OCI-LY7 (cell line): Measurements from ENCODE around the gene KAT7. TPM values are rescaled to one million over a fixed set of nuclear protein-coding genes. Genes with fewer than 3 reads are reported as not detected.

ENCODE experiments used
- BruUV-seq: library from RNA; stranded (reverse); fragments of 400-500 nt; replicated peaks from 2 replicates; lab custom pipeline; 2021; lab: Mats Ljungman, UMichigan
- CTCF ChIA-PET: fragments of 300-600 bp; sonication (Branson Sonifier 250); formaldehyde crosslinking; loops from one replicate; lab custom pipeline; 2022; ENCODE audit warnings: antibody characterized with exemption; ENCODE audit not compliant: unreplicated experiment; lab: Charles Lee
- POLR2A ChIA-PET: fragments of 300-600 bp; sonication (Branson Sonifier 250); formaldehyde crosslinking; loops from one replicate; lab custom pipeline; 2022; ENCODE audit warnings: antibody characterized with exemption; lab: Charles Lee
- DNase-seq: peaks from one replicate; pipeline ENCODE4 v3.0.0-alpha.2; 2015; ENCODE audit warnings: low spot score
- H2AFZ ChIP-seq: fragments of 200-600 bp; sonication (generic), shearing (Covaris generic); 2 replicates; pipeline ENCODE4 v1.6.1; 2014; ENCODE audit warnings: mild to moderate bottlenecking, antibody characterized with exemption, low read length, moderate library complexity
- H3K27ac ChIP-seq: fragments of 200-600 bp; sonication (generic); 2 replicates; pipeline ENCODE4 v1.5.1; 2014; ENCODE audit warnings: mixed run types, low read depth, mild to moderate bottlenecking, moderate library complexity, low read length, inconsistent platforms; ENCODE audit not compliant: poor library complexity, severe bottlenecking
- H3K36me3 ChIP-seq: fragments of 200-600 bp; sonication (generic); 2 replicates; pipeline ENCODE4 v1.6.1; 2014; ENCODE audit warnings: mild to moderate bottlenecking, antibody characterized with exemption, low read length, moderate library complexity, mixed read lengths; ENCODE audit not compliant: insufficient read depth
- H3K4me1 ChIP-seq: fragments of 200-600 bp; sonication (generic); 2 replicates; pipeline ENCODE4 v1.5.1; 2014; ENCODE audit warnings: mild to moderate bottlenecking, low read length; ENCODE audit not compliant: insufficient read depth, poor library complexity, severe bottlenecking
- H3K4me2 ChIP-seq: fragments of 200-600 bp; sonication (generic); 2 replicates; pipeline ENCODE4 v1.6.1; 2014; ENCODE audit warnings: mild to moderate bottlenecking, low read length
- H3K4me3 ChIP-seq: fragments of 200-600 bp; sonication (generic); 2 replicates; pipeline ENCODE4 v1.5.1; 2014; ENCODE audit warnings: mild to moderate bottlenecking, low read depth, low read length; ENCODE audit not compliant: poor library complexity, severe bottlenecking
- H3K79me2 ChIP-seq: fragments of 200-600 bp; sonication (generic); 2 replicates; pipeline ENCODE4 v1.6.1; 2016; ENCODE audit warnings: low read depth, mild to moderate bottlenecking, low read length, moderate library complexity, mixed read lengths; ENCODE audit not compliant: insufficient read depth
- H3K9me2 ChIP-seq: fragments of 200-600 bp; sonication (generic); 2 replicates; pipeline ENCODE4 v1.6.1; 2016; ENCODE audit warnings: mild to moderate bottlenecking, low read length, mixed read lengths; ENCODE audit not compliant: insufficient read depth
- H3K9me3 ChIP-seq: fragments of 200-600 bp; sonication (generic); 2 replicates; pipeline ENCODE4 v1.6.1; 2014; ENCODE audit warnings: mild to moderate bottlenecking, mixed run types, low read length, mixed read lengths
- H4K20me1 ChIP-seq: fragments of 200-600 bp; sonication (generic); 2 replicates; pipeline ENCODE4 v1.6.1; 2014; ENCODE audit warnings: mild to moderate bottlenecking, antibody characterized with exemption, low read length, moderate library complexity, mixed read lengths; ENCODE audit not compliant: insufficient read depth
- CTCF ChIP-seq: fragments of 200-600 bp; sonication (generic); conservative IDR thresholded peaks from 2 replicates; pipeline ENCODE4 v1.5.1; 2014; ENCODE audit warnings: mild to moderate bottlenecking, antibody characterized with exemption, low read length, moderate library complexity, mixed read lengths
- EZH2phosphoT487 ChIP-seq: fragments of 200-600 bp; sonication (generic); IDR thresholded peaks from 2 replicates; pipeline ENCODE4 v1.6.1; 2018; ENCODE audit warnings: low read depth, borderline replicate concordance, mild to moderate bottlenecking, mixed run types, antibody characterized with exemption, low read length, moderate library complexity, mixed read lengths
- intact Hi-C: fragments of 100-400 bp; cut with micrococcal nuclease; formaldehyde crosslinking; loops from one replicate; pipeline ENCODE4 v1.10.0; 2022; ENCODE audit not compliant: unreplicated experiment
- total RNA-seq, 2 experiments: library from RNA; depleted of rRNA in 1 of 2; stranded (reverse); fragments of >200 nt in 1 of 2; shearing (Covaris generic) in 1 of 2; gene quantifications; 2 replicates each; pipeline ENCODE4 v1.2.3, GENCODE V29; 2014 to 2022

KAT7 gene
- total RNA-seq, 2 experiments from 2014 or later, result 43.3 to 70.3 TPM

- Histone ChIP-seq H3K4me1 (peaks cover 91% of the 10 kb centered on the region), H3K36me3 (peaks cover 23% of the 10 kb centered on the region; the same call in 1 of the 2 replicates), H3K4me3 (peak overlapping the region; percentile 67), H3K79me2 (peaks cover 84% of the 10 kb centered on the region), H3K27ac (peak overlapping the region; percentile 94), H3K9me2 (no peaks in the 10 kb centered on the region), H2AFZ (no peak overlapping the region), H3K4me2 (peak overlapping the region; percentile 91), H4K20me1 (no peaks in the 10 kb centered on the region), H3K9me3 (no peaks in the 10 kb centered on the region)
- TF ChIP-seq CTCF, result no peak
- POLR2A ChIA-PET, result interaction anchor here (0.7 to 5.4 kb wide), 9 partner anchors 9 to 416 kb away, joined by 3 to 124 read pairs (median 4); partner anchors contain the start of genes FAM117A, KAT7 and SLC35B1
- peak; percentile 86 for DNase-seq
- CTCF ChIA-PET, result interaction anchor here (0.6 to 1.0 kb wide), 2 partner anchors 39 to 133 kb away, joined by 3 read pairs; partner anchors contain the start of gene SLC35B1
- intact Hi-C loops, result loop anchor here (1.0 to 10.0 kb wide), 3 partner anchors 8 to 532 kb away; partner anchors contain the start of genes ABI3 and GNGT2
- TSS peak; percentile 47 for BruUV-seq
These were observed 41.5 kb upstream of the KAT7 start for GRCh38 chr17:49746791-49747490.

- POLR2A ChIA-PET, result interaction anchor here (1.1 to 5.4 kb wide), 5 partner anchors 13 to 70 kb away, joined by 3 to 124 read pairs (median 8); partner anchors contain the start of genes FAM117A and SLC35B1
- H3K27ac ChIP-seq, result peak overlapping the region; percentile 94
- H2AFZ ChIP-seq, result no peak overlapping the region
These were observed 40.8 kb upstream of the KAT7 start for GRCh38 chr17:49747632-49748031.

More at GRCh38 chr17:49747632-49748031, 40.8 kb upstream of the KAT7 start:
- H3K4me3 ChIP-seq, result peak overlapping the region; percentile 67
- CTCF ChIA-PET, result interaction anchor here (0.6 to 1.2 kb wide), 3 partner anchors 14 to 132 kb away, joined by 3 to 7 read pairs (median 3); partner anchors contain the start of gene SLC35B1
- H3K79me2 ChIP-seq, result peaks cover 84% of the 10 kb centered on the region
- intact Hi-C loops, result loop anchor here (1.0 to 10.0 kb wide), 3 partner anchors 8 to 533 kb away; partner anchors contain the start of genes ABI3 and GNGT2
- TF ChIP-seq CTCF, result no peak
- TF ChIP-seq EZH2phosphoT487, result no peak
- H3K36me3 ChIP-seq, result peaks cover 28% of the 10 kb centered on the region; the same call in 1 of the 2 replicates
- DNase-seq, result no peak
- H3K9me2 ChIP-seq, result no peaks in the 10 kb centered on the region
- H3K4me2 ChIP-seq, result peak overlapping the region; percentile 91
- peaks cover 91% of the 10 kb centered on the region for H3K4me1 ChIP-seq
- no peaks in the 10 kb centered on the region for H4K20me1 ChIP-seq
- TSS peak; percentile 68 for BruUV-seq
- H3K9me3 ChIP-seq, result no peaks in the 10 kb centered on the region
